HCT116 (cell line): ENCODE measurements around the gene C11orf91. TPM values are rescaled to one million over a fixed set of nuclear protein-coding genes. Genes with fewer than 3 reads are reported as not detected.

Experiments
- ATAC-seq: fragments of 200-7000 bp; cut with Tn5 transposase; 2 replicates; pipeline ENCODE4 v1.9.1; 2020; ENCODE audit warnings: mild to moderate bottlenecking, moderate library complexity
- BruUV-seq: library from RNA; stranded (reverse); fragments of 400-500 nt; replicated peaks from 2 replicates; lab custom pipeline; 2021; lab: Mats Ljungman, UMichigan
- CTCF ChIA-PET: fragments of 300-600 bp; sonication (Branson Sonifier 250); formaldehyde crosslinking; loops from one replicate; lab custom pipeline; 2021; ENCODE audit warnings: antibody characterized with exemption; lab: Charles Lee
- POLR2A ChIA-PET: fragments of 300-600, 350-600 bp; sonication (Branson Sonifier 250); formaldehyde crosslinking; loops from one replicate; lab custom pipeline; 2021; ENCODE audit warnings: antibody characterized with exemption; lab: Charles Lee
- RAD21 ChIA-PET, 2 experiments: fragments of 300-600 bp; sonication (Branson Sonifier 250); formaldehyde crosslinking; loops; one replicate each; lab custom pipeline; 2023; ENCODE audit warnings: low total read pairs in 2 of 2; ENCODE audit not compliant: uncharacterized antibody in 2 of 2, unreplicated experiment in 2 of 2, low non-redundant PET in 1 of 2; lab: Charles Lee
- DNase-seq: peaks from one replicate; pipeline ENCODE4 v3.0.0-alpha.2; 2010; ENCODE audit warnings: low read depth, low spot score
- H2AFZ ChIP-seq: fragments of 200-600 bp; shearing (Covaris generic), sonication (generic); 2 replicates; pipeline ENCODE4 v1.6.1; 2017; ENCODE audit warnings: low read depth, mixed run types, mixed read lengths, antibody characterized with exemption, low read length; ENCODE audit not compliant: poor library complexity, severe bottlenecking
- H3K27ac ChIP-seq: 2 replicates; pipeline ENCODE4 v1.5.1; 2012; ENCODE audit warnings: low read depth, low read length
- H3K27me3 ChIP-seq: fragments of 200-600 bp; sonication (generic); 2 replicates; pipeline ENCODE4 v1.6.1; 2016; ENCODE audit warnings: mixed run types, low read length, mixed read lengths; ENCODE audit not compliant: insufficient read depth
- H3K36me3 ChIP-seq, 2 experiments: fragments of 200-500 bp in 1 of 2; fragments of 200-600 bp in 1 of 2; sonication (Bioruptor generic) in 1 of 2; sonication (generic) in 1 of 2; 2 replicates each; pipeline versions ENCODE4 v1.5.1 to v1.6.1; 2014 to 2016; ENCODE audit warnings: low read length in 2 of 2, inconsistent platforms in 1 of 2, mixed read lengths in 1 of 2, mixed run types in 1 of 2; ENCODE audit not compliant: insufficient read depth in 2 of 2, control insufficient read depth in 1 of 2
- H3K4me1 ChIP-seq, 2 experiments: fragments of 200-600 bp in 1 of 2; sonication (generic) in 1 of 2; 2 replicates each; pipeline versions ENCODE4 v1.5.1 to v1.6.1; 2012 to 2017; ENCODE audit warnings: low read length in 2 of 2, inconsistent platforms in 1 of 2, mild to moderate bottlenecking in 1 of 2, mixed read lengths in 1 of 2, mixed run types in 1 of 2, moderate library complexity in 1 of 2; ENCODE audit not compliant: insufficient read depth in 2 of 2, control insufficient read depth in 1 of 2
- H3K4me2 ChIP-seq: fragments of 200-600 bp; sonication (generic); 2 replicates; pipeline ENCODE4 v1.6.1; 2017; ENCODE audit warnings: mixed run types, low read length, mixed read lengths
- H3K4me3 ChIP-seq, 2 experiments: fragments of 200-600 bp in 1 of 2; sonication (generic) in 1 of 2; replicated peaks in 1 of 2; 2 replicates each; pipeline ENCODE4 v1.5.1; 2011 to 2016; ENCODE audit warnings: low read length in 2 of 2, control low read depth in 1 of 2, low read depth in 1 of 2, mild to moderate bottlenecking in 1 of 2, mixed read lengths in 1 of 2, mixed run types in 1 of 2
- H3K79me2 ChIP-seq: fragments of 200-600 bp; sonication (generic); 2 replicates; pipeline ENCODE4 v1.6.1; 2017; ENCODE audit warnings: mild to moderate bottlenecking, mixed run types, low read length, moderate library complexity, mixed read lengths; ENCODE audit not compliant: insufficient read depth
- H3K9ac ChIP-seq: fragments of 200-600 bp; sonication (generic); 2 replicates; pipeline ENCODE4 v1.6.1; 2016; ENCODE audit warnings: low read length, mixed read lengths
- H3K9me2 ChIP-seq: fragments of 200-600 bp; sonication (generic), shearing (Covaris generic); 2 replicates; pipeline ENCODE4 v1.6.1; 2017; ENCODE audit warnings: mixed run types, mild to moderate bottlenecking, moderate library complexity; ENCODE audit not compliant: insufficient read depth
- H3K9me3 ChIP-seq, 2 experiments: fragments of 200-500 bp in 1 of 2; fragments of 200-600 bp in 1 of 2; sonication (Bioruptor generic) in 1 of 2; sonication (generic) in 1 of 2; 2 replicates each; pipeline ENCODE4 v1.6.1; 2014 to 2017; ENCODE audit warnings: low read length in 2 of 2, mixed read lengths in 2 of 2, inconsistent platforms in 1 of 2, low read depth in 1 of 2, mild to moderate bottlenecking in 1 of 2, mixed run types in 1 of 2, moderate library complexity in 1 of 2; ENCODE audit not compliant: control insufficient read depth in 1 of 2, insufficient read depth in 1 of 2
- H4K20me1 ChIP-seq: fragments of 200-600 bp; sonication (generic), shearing (Covaris generic); 2 replicates; pipeline ENCODE4 v1.6.1; 2017; ENCODE audit warnings: mixed run types, mild to moderate bottlenecking, moderate library complexity; ENCODE audit not compliant: insufficient read depth
- CBX3 ChIP-seq: IDR thresholded peaks from 2 replicates; pipeline ENCODE4 v1.6.1; 2012; ENCODE audit warnings: low read depth
- CEBPB ChIP-seq: IDR thresholded peaks from 2 replicates; pipeline ENCODE4 v1.6.1; 2012; ENCODE audit warnings: low read depth
- EGR1 ChIP-seq: IDR thresholded peaks from 2 replicates; pipeline ENCODE4 v1.6.1; 2012; ENCODE audit warnings: low read depth
- EZH2 ChIP-seq: fragments of 200-600 bp; sonication (generic); IDR thresholded peaks from 2 replicates; pipeline ENCODE4 v1.6.1; 2017; ENCODE audit warnings: antibody characterized with exemption, mixed run types
- FOSL1 ChIP-seq: IDR thresholded peaks from 2 replicates; pipeline ENCODE4 v1.6.1; 2012; ENCODE audit warnings: low read depth
- POLR2AphosphoS5 ChIP-seq: IDR thresholded peaks from 2 replicates; pipeline ENCODE4 v1.6.1; 2011; ENCODE audit warnings: mild to moderate bottlenecking, low read depth, low read length, moderate library complexity
- SP1 ChIP-seq: IDR thresholded peaks from 2 replicates; pipeline ENCODE4 v1.6.1; 2012; ENCODE audit warnings: low read depth
- SRF ChIP-seq: IDR thresholded peaks from 2 replicates; pipeline ENCODE4 v1.6.1; 2012; ENCODE audit warnings: low read depth
- TCF7L2 ChIP-seq: IDR thresholded peaks from 2 replicates; pipeline ENCODE4 v1.7.0; 2011; ENCODE audit warnings: borderline replicate concordance, inconsistent platforms; ENCODE audit not compliant: insufficient read depth, insufficient read length; ENCODE audit errors: extremely low read depth
- ZBTB33 ChIP-seq: IDR thresholded peaks from 2 replicates; pipeline ENCODE4 v1.6.1; 2011; ENCODE audit warnings: mild to moderate bottlenecking, low read length, moderate library complexity; ENCODE audit not compliant: insufficient replicate concordance; ENCODE audit errors: extremely low read depth
- intact Hi-C: fragments of 100-400 bp; cut with micrococcal nuclease; formaldehyde crosslinking; loops from 2 replicates; pipeline ENCODE4 v1.10.0; 2022
- total RNA-seq: library from RNA; stranded (reverse); gene quantifications from one replicate; pipeline ENCODE4 v1.2.1, GENCODE V29; 2021; ENCODE audit not compliant: unreplicated experiment
- TF ChIP-seq, protein P1 (sequence below): IDR thresholded peaks from 2 replicates; pipeline ENCODE4 v1.6.1; 2012; ENCODE audit warnings: low read depth

C11orf91 gene
- total RNA-seq, 1 experiment from 2014 or later, result 0.54 TPM

DNA sequence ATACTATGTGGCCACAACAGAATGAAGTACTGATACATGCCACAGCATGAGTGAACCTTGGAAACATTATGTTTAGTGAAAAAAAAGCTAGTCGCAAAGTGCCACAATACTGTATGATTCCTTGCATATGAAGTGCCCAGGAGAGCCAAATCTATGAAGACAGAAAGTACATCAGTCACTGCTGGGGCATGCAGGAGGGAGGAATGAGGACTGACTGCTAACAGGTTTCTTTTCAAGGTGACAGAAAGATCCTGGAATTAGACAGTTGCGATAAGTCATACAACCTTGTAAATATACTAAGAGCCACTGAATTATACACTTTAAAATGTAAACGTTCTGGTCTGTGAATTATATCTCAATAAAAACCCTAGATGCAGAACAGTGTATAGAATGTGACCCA is 11.8 kb upstream of the C11orf91 start:
- CTCF ChIA-PET, result no interaction called here
- BruUV-seq, result no TSS peak
- no peaks in the 10 kb centered on the region for H3K27me3 ChIP-seq
- RAD21 ChIA-PET, result no interaction called here
- H3K9me3 ChIP-seq, result no peaks in the 10 kb centered on the region
- H3K4me3 ChIP-seq, result no peak overlapping the region
- no peak overlapping the region for H3K9ac ChIP-seq
- no peak overlapping the region for H3K4me2 ChIP-seq
- H3K9me2 ChIP-seq, result no peaks in the 10 kb centered on the region
- no peak overlapping the region for H3K27ac ChIP-seq
- intact Hi-C loops, result no loop called here
- no peak for ATAC-seq
- no peaks in the 10 kb centered on the region; the same call in 1 of the 2 replicates for H4K20me1 ChIP-seq
- POLR2A ChIA-PET, result no interaction called here
- TF ChIP-seq FOSL1, result no peak
- TF ChIP-seq CBX3, result no peak
- no peak for TF ChIP-seq EGR1
- TF ChIP-seq ZBTB33, result no peak
- TF ChIP-seq, protein P1, sequence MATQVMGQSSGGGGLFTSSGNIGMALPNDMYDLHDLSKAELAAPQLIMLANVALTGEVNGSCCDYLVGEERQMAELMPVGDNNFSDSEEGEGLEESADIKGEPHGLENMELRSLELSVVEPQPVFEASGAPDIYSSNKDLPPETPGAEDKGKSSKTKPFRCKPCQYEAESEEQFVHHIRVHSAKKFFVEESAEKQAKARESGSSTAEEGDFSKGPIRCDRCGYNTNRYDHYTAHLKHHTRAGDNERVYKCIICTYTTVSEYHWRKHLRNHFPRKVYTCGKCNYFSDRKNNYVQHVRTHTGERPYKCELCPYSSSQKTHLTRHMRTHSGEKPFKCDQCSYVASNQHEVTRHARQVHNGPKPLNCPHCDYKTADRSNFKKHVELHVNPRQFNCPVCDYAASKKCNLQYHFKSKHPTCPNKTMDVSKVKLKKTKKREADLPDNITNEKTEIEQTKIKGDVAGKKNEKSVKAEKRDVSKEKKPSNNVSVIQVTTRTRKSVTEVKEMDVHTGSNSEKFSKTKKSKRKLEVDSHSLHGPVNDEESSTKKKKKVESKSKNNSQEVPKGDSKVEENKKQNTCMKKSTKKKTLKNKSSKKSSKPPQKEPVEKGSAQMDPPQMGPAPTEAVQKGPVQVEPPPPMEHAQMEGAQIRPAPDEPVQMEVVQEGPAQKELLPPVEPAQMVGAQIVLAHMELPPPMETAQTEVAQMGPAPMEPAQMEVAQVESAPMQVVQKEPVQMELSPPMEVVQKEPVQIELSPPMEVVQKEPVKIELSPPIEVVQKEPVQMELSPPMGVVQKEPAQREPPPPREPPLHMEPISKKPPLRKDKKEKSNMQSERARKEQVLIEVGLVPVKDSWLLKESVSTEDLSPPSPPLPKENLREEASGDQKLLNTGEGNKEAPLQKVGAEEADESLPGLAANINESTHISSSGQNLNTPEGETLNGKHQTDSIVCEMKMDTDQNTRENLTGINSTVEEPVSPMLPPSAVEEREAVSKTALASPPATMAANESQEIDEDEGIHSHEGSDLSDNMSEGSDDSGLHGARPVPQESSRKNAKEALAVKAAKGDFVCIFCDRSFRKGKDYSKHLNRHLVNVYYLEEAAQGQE, result no peak
- TF ChIP-seq POLR2AphosphoS5, result no peak
- TF ChIP-seq CEBPB, result no peak
- no peak for TF ChIP-seq EZH2
- TF ChIP-seq TCF7L2, result no peak
- TF ChIP-seq SP1, result no peak
- TF ChIP-seq SRF, result no peak
- TF ChIP-seq, all 23 proteins: peak for 0
- Histone ChIP-seq H3K4me1 (no peaks in the 10 kb centered on the region), H3K36me3 (peaks cover 23 to 48% of the 10 kb centered on the region in 2 experiments), H2AFZ (no peak overlapping the region), H3K79me2 (peaks cover 22% of the 10 kb centered on the region; the same call in 1 of the 2 replicates)
- no peak for DNase-seq
